ENCODE measurements around the gene L2HGDH. TPM values are rescaled to one million over a fixed set of nuclear protein-coding genes. Genes with fewer than 3 reads are reported as not detected.

The L2HGDH gene
- total RNA-seq, 6 experiments from 2014 or later: 3.1 to 5.2 (median 3.4) TPM

GRCh38 chr14:50339178-50339804, 27.3 kb upstream of the L2HGDH start:
- peaks cover 45% of the 10 kb centered on the region for H3K4me1 Mint-ChIP-seq (ENCODE audit: low read depth)
- H3K36me3 Mint-ChIP-seq (ENCODE audit: low read depth): no peaks in the 10 kb centered on the region

DNA sequence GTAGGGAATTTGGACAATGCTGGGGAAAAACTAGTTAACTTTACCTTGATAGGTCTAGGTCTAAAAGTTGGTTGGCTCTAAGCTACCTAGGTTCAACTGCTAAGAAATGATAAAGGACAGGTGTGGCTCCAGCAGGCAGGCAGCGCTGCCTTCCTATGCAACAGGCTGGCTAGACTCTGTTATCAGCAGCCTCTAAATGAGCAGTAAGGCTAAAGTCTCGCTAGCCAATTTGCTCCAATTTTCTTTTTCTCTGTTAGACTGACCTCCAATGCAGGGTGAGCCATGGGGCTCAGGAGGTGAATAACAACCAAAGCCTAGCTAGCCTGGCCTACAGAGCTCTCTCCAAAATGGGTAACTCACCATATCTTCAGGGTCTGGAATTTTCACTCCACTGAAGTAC, 26.6 kb upstream of the L2HGDH start:
- Mint-ChIP-seq H3K4me3 (no peak overlapping the region), H3K27me3 (ENCODE audit: insufficient read depth) (no peaks in the 10 kb centered on the region; the same call in 1 of the 2 replicates), H3K27ac (no peak overlapping the region), H3K36me3 (ENCODE audit: low read depth) (no peaks in the 10 kb centered on the region), H3K9me3 (no peaks in the 10 kb centered on the region), H3K4me1 (ENCODE audit: low read depth) (peaks cover 38% of the 10 kb centered on the region)
- TF ChIP-seq, protein P1, sequence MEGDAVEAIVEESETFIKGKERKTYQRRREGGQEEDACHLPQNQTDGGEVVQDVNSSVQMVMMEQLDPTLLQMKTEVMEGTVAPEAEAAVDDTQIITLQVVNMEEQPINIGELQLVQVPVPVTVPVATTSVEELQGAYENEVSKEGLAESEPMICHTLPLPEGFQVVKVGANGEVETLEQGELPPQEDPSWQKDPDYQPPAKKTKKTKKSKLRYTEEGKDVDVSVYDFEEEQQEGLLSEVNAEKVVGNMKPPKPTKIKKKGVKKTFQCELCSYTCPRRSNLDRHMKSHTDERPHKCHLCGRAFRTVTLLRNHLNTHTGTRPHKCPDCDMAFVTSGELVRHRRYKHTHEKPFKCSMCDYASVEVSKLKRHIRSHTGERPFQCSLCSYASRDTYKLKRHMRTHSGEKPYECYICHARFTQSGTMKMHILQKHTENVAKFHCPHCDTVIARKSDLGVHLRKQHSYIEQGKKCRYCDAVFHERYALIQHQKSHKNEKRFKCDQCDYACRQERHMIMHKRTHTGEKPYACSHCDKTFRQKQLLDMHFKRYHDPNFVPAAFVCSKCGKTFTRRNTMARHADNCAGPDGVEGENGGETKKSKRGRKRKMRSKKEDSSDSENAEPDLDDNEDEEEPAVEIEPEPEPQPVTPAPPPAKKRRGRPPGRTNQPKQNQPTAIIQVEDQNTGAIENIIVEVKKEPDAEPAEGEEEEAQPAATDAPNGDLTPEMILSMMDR (IDR thresholded peaks at IDR 0.05): no peak
- DNase-seq: no peak

More at GRCh38 chr14:50339178-50339804, 27.3 kb upstream of the L2HGDH start:
- no peak for DNase-seq
- TF ChIP-seq, protein P1 (IDR thresholded peaks at IDR 0.05): no peak
- Mint-ChIP-seq H3K27ac (no peak overlapping the region), H3K9me3 (no peaks in the 10 kb centered on the region), H3K27me3 (ENCODE audit: insufficient read depth) (no peaks in the 10 kb centered on the region; the same call in 1 of the 2 replicates), H3K4me3 (no peak overlapping the region)

- peaks cover 34% of the 10 kb centered on the region for H3K4me1 Mint-ChIP-seq (ENCODE audit: low read depth)
- no peak for DNase-seq
- H3K9me3 Mint-ChIP-seq: no peaks in the 10 kb centered on the region
- H3K27ac Mint-ChIP-seq: peak overlapping the region; percentile 70
- TF ChIP-seq, protein P1 (IDR thresholded peaks at IDR 0.05): no peak
- no peaks in the 10 kb centered on the region; the same call in 1 of the 2 replicates for H3K27me3 Mint-ChIP-seq (ENCODE audit: insufficient read depth)
- H3K4me3 Mint-ChIP-seq: peak overlapping the region; percentile 57
- H3K36me3 Mint-ChIP-seq (ENCODE audit: low read depth): no peaks in the 10 kb centered on the region
Measured at GRCh38 chr14:50335989-50336824, 24.2 kb upstream of the L2HGDH start.

DNA sequence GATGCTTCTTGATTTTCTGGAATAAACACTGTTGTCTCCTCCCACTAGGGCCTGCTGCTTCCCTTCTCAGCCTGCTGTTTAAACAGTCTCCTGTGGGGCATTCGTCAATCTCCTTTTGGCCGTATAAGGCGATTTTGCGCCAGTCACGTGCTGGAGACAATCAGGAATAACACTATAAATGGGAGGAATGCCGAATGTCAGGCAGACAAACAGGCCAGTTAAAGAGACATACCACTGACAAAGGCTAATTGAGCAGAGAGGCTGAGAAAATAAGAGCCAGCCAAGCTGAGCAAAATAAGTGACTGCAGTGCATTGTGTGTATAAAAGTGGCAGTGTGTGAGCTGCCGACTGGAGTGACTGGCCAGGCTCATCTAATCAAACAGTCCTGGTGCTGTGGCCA, 23.4 kb upstream of the L2HGDH start:
- H3K36me3 Mint-ChIP-seq (ENCODE audit: low read depth): no peaks in the 10 kb centered on the region
- H3K4me1 Mint-ChIP-seq (ENCODE audit: low read depth): peaks cover 29% of the 10 kb centered on the region
- H3K4me3 Mint-ChIP-seq: no peak overlapping the region; the same call in 1 of the 2 replicates
- TF ChIP-seq, protein P1 (IDR thresholded peaks at IDR 0.05): no peak
- no peak overlapping the region for H3K27ac Mint-ChIP-seq
- peak; percentile 27 for DNase-seq
- H3K9me3 Mint-ChIP-seq: no peaks in the 10 kb centered on the region
- no peaks in the 10 kb centered on the region; the same call in 1 of the 2 replicates for H3K27me3 Mint-ChIP-seq (ENCODE audit: insufficient read depth)

- no peak overlapping the region for H3K27ac Mint-ChIP-seq
- H3K36me3 Mint-ChIP-seq (ENCODE audit: low read depth): no peaks in the 10 kb centered on the region
- H3K4me1 Mint-ChIP-seq (ENCODE audit: low read depth): peaks cover 29% of the 10 kb centered on the region
- no peak for DNase-seq
- H3K4me3 Mint-ChIP-seq: no peak overlapping the region
- no peaks in the 10 kb centered on the region for H3K9me3 Mint-ChIP-seq
- TF ChIP-seq, protein P1 (IDR thresholded peaks at IDR 0.05): no peak
- H3K27me3 Mint-ChIP-seq (ENCODE audit: insufficient read depth): no peaks in the 10 kb centered on the region; the same call in 1 of the 2 replicates
Measured at GRCh38 chr14:50334211-50334610, 22.2 kb upstream of the L2HGDH start.

Measured in HFFc6 (cell line).